Stimulated activated effector memory CD8-positive, alpha-beta T cell treated with anti-CD3 and anti-CD28 coated beads, Interleukin-12 subunit alpha, Interleukin-12 subunit beta, amount 100 ng/mL, for 72 hours (primary cell): ENCODE measurements around the gene N4BP2.
"Not testable (repeated sequence)": the region's sequence is repeated elsewhere in the genome, so short reads cannot be mapped to it uniquely, and the experiment has no call there.

Experiments
- ATAC-seq: fragments of 150-1000 bp; cut with Tn5 transposase; 2 replicates; pipeline ENCODE4 v1.10.0; 2021
- DNase-seq, 2 donors: peaks; one replicate each; pipeline ENCODE4 v3.0.0; 2021 to 2022; ENCODE audit warnings: low spot score in 2 of 2
- H3K27ac Mint-ChIP-seq: one replicate; pipeline ENCODE4 v1.8.0; 2022; ENCODE audit warnings: mild to moderate bottlenecking, mixed read lengths
- H3K36me3 Mint-ChIP-seq: one replicate; pipeline ENCODE4 v1.8.0; 2022; ENCODE audit warnings: mild to moderate bottlenecking, mixed read lengths
- H3K4me1 Mint-ChIP-seq: one replicate; pipeline ENCODE4 v1.8.0; 2022; ENCODE audit warnings: mixed read lengths
- H3K4me3 Mint-ChIP-seq: one replicate; pipeline ENCODE4 v1.8.0; 2022; ENCODE audit warnings: mild to moderate bottlenecking, mixed read lengths
- H3K9me3 Mint-ChIP-seq: one replicate; pipeline ENCODE4 v1.8.0; 2022; ENCODE audit warnings: mixed read lengths

N4BP2 gene

GRCh38 chr4:40058121-40058520 lies 1.5 kb downstream of the N4BP2 start:
- no peak for ATAC-seq
- peaks cover 37% of the 10 kb centered on the region for H3K36me3 Mint-ChIP-seq
- no peak for DNase-seq
- peak overlapping the region; percentile 96 for H3K27ac Mint-ChIP-seq
- peak overlapping the region; percentile 85 for H3K4me3 Mint-ChIP-seq
- H3K9me3 Mint-ChIP-seq, result no peaks in the 10 kb centered on the region
- H3K4me1 Mint-ChIP-seq, result peaks cover 36% of the 10 kb centered on the region

- Mint-ChIP-seq H3K27ac (peak overlapping the region; percentile 37), H3K4me1 (peaks cover 36% of the 10 kb centered on the region), H3K9me3 (no peaks in the 10 kb centered on the region), H3K36me3 (peaks cover 37% of the 10 kb centered on the region), H3K4me3 (peak overlapping the region; percentile 85)
- DNase-seq, result no peak
- ATAC-seq, result no peak
Measured at GRCh38 chr4:40058854-40059253, 2.2 kb downstream of the N4BP2 start.

DNA sequence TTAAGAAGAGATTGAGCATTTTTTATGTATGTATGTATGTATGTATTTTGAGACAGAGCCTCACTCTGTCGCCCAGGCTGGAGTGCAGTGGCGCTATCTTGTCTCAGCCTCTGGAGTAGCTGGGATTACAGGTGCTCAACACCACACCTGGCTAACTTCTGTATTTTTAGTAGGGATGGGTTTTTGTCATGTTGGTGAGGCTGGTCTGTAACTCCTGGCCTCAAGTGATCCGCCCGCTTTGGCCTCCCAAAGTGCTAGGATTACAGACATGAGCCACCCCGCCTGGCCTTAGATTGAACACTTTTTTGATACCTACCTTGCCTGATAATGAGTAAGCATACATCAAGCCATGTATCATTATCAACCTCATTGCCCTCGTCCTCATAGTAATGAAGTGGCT lies 2.7 kb downstream of the N4BP2 start:
- DNase-seq (no peak), ATAC-seq (no peak)
- Mint-ChIP-seq H3K9me3 (no peaks in the 10 kb centered on the region), H3K27ac (peak overlapping the region; percentile 37), H3K4me3 (peak overlapping the region; percentile 85), H3K36me3 (peaks cover 37% of the 10 kb centered on the region), H3K4me1 (peaks cover 36% of the 10 kb centered on the region)

DNA sequence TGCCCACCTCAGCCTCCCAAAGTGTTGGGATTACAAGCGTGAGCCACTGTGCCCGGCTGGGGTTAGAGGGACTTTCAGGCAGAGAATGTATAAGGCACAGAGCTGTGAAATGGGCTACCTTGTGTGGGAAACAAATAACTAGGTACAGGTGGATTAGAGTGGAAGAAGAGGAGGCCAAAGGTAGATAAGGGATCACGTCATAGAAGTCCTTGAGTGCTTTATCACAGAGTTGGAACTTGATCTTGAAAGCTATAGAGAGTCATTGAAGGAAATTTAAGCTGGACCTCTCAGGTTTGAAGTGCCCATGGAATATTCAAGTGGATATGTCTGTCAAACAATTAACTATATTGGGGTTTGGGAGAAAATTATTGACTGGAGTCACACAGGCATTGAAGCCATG lies 8.4 kb downstream of the N4BP2 start:
- DNase-seq, result no peak
- ATAC-seq, result no peak
- H3K36me3 Mint-ChIP-seq, result peaks cover 15% of the 10 kb centered on the region
- no peak overlapping the region for H3K4me3 Mint-ChIP-seq
- H3K4me1 Mint-ChIP-seq, result peaks cover 26% of the 10 kb centered on the region
- H3K9me3 Mint-ChIP-seq, result no peaks in the 10 kb centered on the region
- H3K27ac Mint-ChIP-seq, result peak overlapping the region; percentile 15

- ATAC-seq (no peak), DNase-seq (no peak)
- Mint-ChIP-seq H3K4me1 (peaks cover 32% of the 10 kb centered on the region), H3K9me3 (no peaks in the 10 kb centered on the region), H3K27ac (no peak overlapping the region), H3K4me3 (no peak overlapping the region), H3K36me3 (peaks cover 8% of the 10 kb centered on the region)
Measured at GRCh38 chr4:40066651-40067050, 10.0 kb downstream of the N4BP2 start.

DNA sequence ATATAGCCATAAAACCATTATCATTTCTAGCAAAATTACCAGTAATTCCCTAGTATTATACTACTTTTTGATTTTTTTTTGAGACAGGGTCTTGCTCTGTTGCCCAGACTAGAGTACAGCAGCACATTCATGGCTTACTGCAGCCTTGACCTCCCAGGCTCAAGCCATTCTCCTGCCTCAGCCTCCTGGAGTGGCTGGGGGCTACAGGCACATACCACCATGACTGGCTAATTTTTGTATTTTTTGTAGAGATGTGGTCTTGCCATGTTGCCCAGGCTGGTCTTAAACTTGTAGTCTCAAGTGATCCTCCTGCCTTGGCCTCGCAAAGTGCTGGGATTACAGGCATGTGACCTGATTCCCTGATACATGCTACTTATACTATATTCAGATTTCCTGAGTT lies 13.7 kb downstream of the N4BP2 start:
- no peak for DNase-seq
- ATAC-seq, result no peak
- Mint-ChIP-seq H3K4me3 (no peak overlapping the region), H3K4me1 (peaks cover 19% of the 10 kb centered on the region), H3K27ac (no peak overlapping the region), H3K36me3 (peaks cover 23% of the 10 kb centered on the region), H3K9me3 (no peaks in the 10 kb centered on the region)

GRCh38 chr4:40086421-40086820 lies 29.8 kb downstream of the N4BP2 start:
- ATAC-seq (no peak), DNase-seq (peak in 1 of 2 donors; percentile 28)
- Mint-ChIP-seq H3K4me3 (no peak overlapping the region), H3K36me3 (peaks cover 20% of the 10 kb centered on the region), H3K9me3 (no peaks in the 10 kb centered on the region), H3K27ac (no peak overlapping the region), H3K4me1 (no peaks in the 10 kb centered on the region)

GRCh38 chr4:40087799-40088366 lies 31.2 kb downstream of the N4BP2 start:
- H3K4me3 Mint-ChIP-seq, result no peak overlapping the region
- DNase-seq (peak in 1 of 2 donors; percentile 18), ATAC-seq (no peak)
- no peaks in the 10 kb centered on the region for H3K9me3 Mint-ChIP-seq
- H3K4me1 Mint-ChIP-seq, result no peaks in the 10 kb centered on the region
- peaks cover 6% of the 10 kb centered on the region for H3K36me3 Mint-ChIP-seq
- no peak overlapping the region for H3K27ac Mint-ChIP-seq

GRCh38 chr4:40093400-40093799 lies 36.8 kb downstream of the N4BP2 start:
- not testable (repeated sequence) for H3K4me1 Mint-ChIP-seq

DNA sequence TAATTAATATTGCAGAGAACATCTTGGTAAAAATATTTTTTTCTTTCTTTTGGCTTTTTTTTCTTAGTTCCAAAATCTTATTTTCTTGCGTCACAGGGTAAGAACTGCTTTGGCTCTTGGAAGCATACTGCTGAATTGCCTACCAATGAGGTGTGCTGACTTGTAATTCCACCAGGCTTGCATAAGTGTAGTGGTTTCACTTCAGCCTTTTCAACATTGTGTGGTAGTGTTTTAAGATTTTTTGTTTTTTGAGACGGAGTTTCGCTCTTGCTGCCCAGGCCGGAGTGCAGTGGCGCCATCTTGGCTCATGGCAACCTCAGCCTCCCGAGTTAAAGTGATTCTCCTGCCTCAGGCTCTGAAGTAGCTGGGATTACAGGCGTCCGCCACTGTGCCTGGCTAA lies 42.4 kb downstream of the N4BP2 start:
- Mint-ChIP-seq H3K9me3 (no peaks in the 10 kb centered on the region), H3K4me3 (no peak overlapping the region), H3K36me3 (peaks cover 21% of the 10 kb centered on the region), H3K27ac (no peak overlapping the region), H3K4me1 (no peaks in the 10 kb centered on the region)
- ATAC-seq, result no peak
- DNase-seq, result no peak

More at GRCh38 chr4:40093400-40093799, 36.8 kb downstream of the N4BP2 start:
- H3K9me3 Mint-ChIP-seq, H3K4me3 Mint-ChIP-seq, H3K36me3 Mint-ChIP-seq, DNase-seq, H3K27ac Mint-ChIP-seq, ATAC-seq: not testable (repeated sequence)

DNA sequence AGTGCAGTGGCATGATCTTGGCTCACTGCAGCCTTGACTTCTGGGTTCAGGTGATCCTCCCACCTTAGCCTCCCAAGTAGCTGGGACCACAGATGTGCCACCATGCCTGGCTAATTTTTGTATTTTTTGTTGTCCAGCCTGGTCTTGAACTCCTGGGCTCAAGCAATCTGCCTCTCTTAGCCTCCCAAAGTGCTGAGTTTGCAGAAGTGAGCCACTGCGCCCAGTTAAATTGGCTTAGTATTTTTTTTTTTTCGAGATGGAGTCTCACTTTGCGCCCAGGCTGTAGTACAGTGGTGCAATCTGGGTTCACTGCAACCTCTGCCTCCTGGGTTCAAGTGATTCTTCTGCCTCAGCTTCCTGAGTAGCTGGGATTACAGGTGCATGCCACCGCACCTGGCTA lies 50.5 kb downstream of the N4BP2 start:
- not testable (repeated sequence) for DNase-seq, H3K4me1 Mint-ChIP-seq, H3K4me3 Mint-ChIP-seq, H3K27ac Mint-ChIP-seq, H3K9me3 Mint-ChIP-seq, ATAC-seq
- H3K36me3 Mint-ChIP-seq, result peaks cover 45% of the 10 kb centered on the region

DNA sequence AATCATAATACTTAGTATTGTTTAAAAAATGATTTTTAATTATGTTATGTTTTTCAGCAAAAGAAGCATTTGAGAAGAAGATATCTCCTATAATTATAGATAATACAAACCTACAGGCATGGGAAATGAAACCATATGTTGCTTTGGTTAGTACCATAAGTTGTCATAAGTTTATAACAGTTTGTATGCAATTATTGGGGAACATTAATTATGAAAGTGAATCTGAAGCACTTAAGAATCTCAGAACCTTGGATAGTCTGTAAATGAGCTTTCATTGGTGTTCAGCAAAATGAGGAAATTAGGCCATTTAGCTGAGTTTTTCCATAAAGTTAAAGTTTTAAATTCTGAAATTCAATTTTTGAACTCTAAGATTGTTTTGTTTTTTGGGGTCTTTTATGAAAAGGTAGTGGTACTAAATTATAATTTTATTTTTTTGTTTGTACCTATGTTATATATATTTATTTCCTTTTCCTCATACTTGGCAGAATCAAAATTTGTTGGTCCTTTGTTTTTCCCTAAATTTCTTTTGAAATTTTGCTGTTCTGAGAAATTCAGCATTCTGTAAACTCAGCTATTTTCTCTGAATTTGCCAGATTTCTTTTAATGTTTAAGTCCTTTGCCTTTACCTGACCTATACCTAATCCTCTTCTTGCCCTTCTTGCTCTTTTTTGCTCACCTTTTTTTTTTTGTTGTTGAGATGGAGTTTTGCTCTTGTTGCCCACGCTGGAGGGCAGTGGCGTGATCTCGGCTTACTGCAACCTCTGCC lies 55.6 kb downstream of the N4BP2 start:
- no peaks in the 10 kb centered on the region for H3K9me3 Mint-ChIP-seq
- no peak overlapping the region for H3K27ac Mint-ChIP-seq
- DNase-seq (no peak), ATAC-seq (no peak)
- no peaks in the 10 kb centered on the region for H3K4me1 Mint-ChIP-seq
- peaks cover 44% of the 10 kb centered on the region for H3K36me3 Mint-ChIP-seq
- no peak overlapping the region for H3K4me3 Mint-ChIP-seq

DNA sequence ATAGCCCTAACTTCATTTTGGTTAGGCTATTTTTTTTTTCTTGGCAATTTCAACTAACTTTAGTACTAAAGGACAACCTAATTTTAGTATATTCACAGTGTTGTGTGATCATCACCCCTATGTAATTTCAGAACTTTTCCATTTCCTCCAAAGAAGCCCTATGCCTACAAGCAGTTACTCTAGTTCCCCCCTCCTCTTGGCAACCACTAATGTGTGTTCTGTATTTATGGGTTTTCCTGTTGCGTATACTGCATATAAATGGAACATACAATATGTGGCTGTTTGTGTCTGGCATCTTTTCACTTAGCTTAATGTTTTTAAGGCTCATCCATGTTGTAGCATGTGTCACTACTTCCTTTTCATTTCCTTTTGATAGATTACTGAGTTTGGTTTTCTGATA lies 57.6 kb downstream of the N4BP2 start:
- no peak for DNase-seq
- Mint-ChIP-seq H3K36me3 (peaks cover 30% of the 10 kb centered on the region), H3K27ac (no peak overlapping the region), H3K4me1 (no peaks in the 10 kb centered on the region), H3K4me3 (no peak overlapping the region), H3K9me3 (no peaks in the 10 kb centered on the region)
- ATAC-seq, result no peak

DNA sequence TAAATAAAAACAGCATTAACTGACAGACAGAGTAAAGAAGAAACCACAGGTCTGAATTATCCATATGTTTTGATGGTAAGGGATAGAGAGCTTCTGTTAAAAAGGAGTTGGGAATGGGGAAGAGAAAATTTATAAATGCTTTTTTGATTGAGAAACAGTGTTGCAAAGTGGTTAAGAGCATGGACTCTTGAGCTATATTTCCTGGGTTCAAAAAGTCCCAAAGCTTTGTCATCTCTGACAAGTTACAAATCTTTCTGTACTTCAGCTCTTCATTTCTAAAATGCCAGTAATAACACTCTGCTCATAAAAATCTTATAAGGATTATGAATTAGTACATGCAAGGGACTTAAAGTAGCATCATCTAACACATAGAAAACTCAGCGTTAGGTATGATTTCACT lies 62.2 kb downstream of the N4BP2 start:
- H3K36me3 Mint-ChIP-seq, result peaks cover 11% of the 10 kb centered on the region
- no peaks in the 10 kb centered on the region for H3K9me3 Mint-ChIP-seq
- no peak overlapping the region for H3K27ac Mint-ChIP-seq
- no peak for DNase-seq
- peaks cover 9% of the 10 kb centered on the region for H3K4me1 Mint-ChIP-seq
- no peak for ATAC-seq
- no peak overlapping the region for H3K4me3 Mint-ChIP-seq

- Mint-ChIP-seq H3K36me3 (peaks cover 6% of the 10 kb centered on the region), H3K4me1 (peaks cover 9% of the 10 kb centered on the region), H3K9me3 (no peaks in the 10 kb centered on the region), H3K27ac (no peak overlapping the region), H3K4me3 (no peak overlapping the region)
- DNase-seq (no peak), ATAC-seq (no peak)
Measured at GRCh38 chr4:40119344-40119743, 62.7 kb downstream of the N4BP2 start.

- H3K4me1 Mint-ChIP-seq, result peaks cover 15% of the 10 kb centered on the region
- peaks cover under 1% of the 10 kb centered on the region for H3K36me3 Mint-ChIP-seq
- H3K4me3 Mint-ChIP-seq, result no peak overlapping the region
- H3K27ac Mint-ChIP-seq, result no peak overlapping the region
- no peaks in the 10 kb centered on the region for H3K9me3 Mint-ChIP-seq
- ATAC-seq, result peak; percentile 82
- no peak for DNase-seq
Measured at GRCh38 chr4:40121515-40121914, 64.9 kb downstream of the N4BP2 start.
